NK-92 (cell line): ENCODE data around the gene AKAP13.

Source experiments
- DNase-seq: peaks from one replicate; lab custom pipeline; 2025; ENCODE audit not compliant: unreplicated experiment; lab: John Stamatoyannopoulos, UW

AKAP13 gene

GRCh38 chr15:85750319-85751290, 370.2 kb downstream of the AKAP13 start:
- no peak for DNase-seq

- DNase-seq = no peak
Measured at GRCh38 chr15:85751291-85752123, 371.1 kb downstream of the AKAP13 start.

- DNase-seq = no peak
Measured at GRCh38 chr15:85752124-85752475, 371.7 kb downstream of the AKAP13 start.

- DNase-seq = no peak
Measured at GRCh38 chr15:85752491-85752961, 372.1 kb downstream of the AKAP13 start.

- no peak for DNase-seq
Measured at GRCh38 chr15:85753261-85753660, 372.9 kb downstream of the AKAP13 start.

GRCh38 chr15:85753791-85754452, 373.5 kb downstream of the AKAP13 start:
- DNase-seq = no peak

- no peak for DNase-seq
Measured at GRCh38 chr15:85754989-85755388, 374.6 kb downstream of the AKAP13 start.

DNA sequence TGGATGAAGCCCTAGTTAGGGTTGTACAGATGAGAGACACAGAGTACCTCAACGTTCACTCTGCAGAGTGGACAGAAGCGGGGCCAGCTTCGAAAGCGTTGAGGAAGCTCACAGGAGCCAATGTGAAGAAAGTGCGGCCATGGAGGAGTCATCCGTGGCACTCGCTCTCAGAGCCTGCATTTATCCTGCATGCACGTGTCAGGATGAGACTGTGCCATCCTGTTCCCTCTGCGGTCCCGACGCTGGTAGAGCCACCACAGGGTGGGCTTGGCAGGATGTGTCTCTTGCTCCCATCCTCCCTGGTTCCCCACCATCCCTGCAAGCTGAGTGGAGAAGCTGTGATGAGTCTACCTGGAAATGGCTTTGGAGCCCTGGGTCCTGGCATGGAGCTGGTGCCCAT, 375.1 kb downstream of the AKAP13 start:
- DNase-seq = no peak

- DNase-seq = no peak
Measured at GRCh38 chr15:85755942-85756341, 375.5 kb downstream of the AKAP13 start.

GRCh38 chr15:85756411-85757072, 376.1 kb downstream of the AKAP13 start:
- no peak for DNase-seq

- DNase-seq = no peak
Measured at GRCh38 chr15:85757073-85757938, 376.9 kb downstream of the AKAP13 start.

- DNase-seq = no peak
Measured at GRCh38 chr15:85757939-85758654, 377.7 kb downstream of the AKAP13 start.

DNA sequence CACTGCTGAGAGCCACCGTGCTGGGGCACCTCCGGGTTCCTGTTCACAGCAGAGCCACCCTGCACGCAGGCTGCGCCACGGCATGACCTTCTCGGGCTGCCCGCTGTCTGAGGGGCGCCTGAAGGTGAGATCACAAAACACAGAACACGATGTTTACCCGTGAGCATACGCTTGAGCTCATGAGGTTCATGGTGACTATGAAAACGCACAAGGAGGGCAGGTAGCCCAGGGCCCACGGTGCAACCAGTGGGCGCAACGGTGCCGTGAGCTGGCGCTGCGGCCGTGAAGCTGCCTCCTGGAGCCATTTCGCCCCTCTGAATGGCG, 378.2 kb downstream of the AKAP13 start:
- no peak for DNase-seq

- DNase-seq = no peak
Measured at GRCh38 chr15:85759376-85759775, 379.0 kb downstream of the AKAP13 start.

GRCh38 chr15:85760049-85760448, 379.6 kb downstream of the AKAP13 start:
- DNase-seq = no peak

GRCh38 chr15:85760531-85761371, 380.3 kb downstream of the AKAP13 start:
- DNase-seq = no peak

DNA sequence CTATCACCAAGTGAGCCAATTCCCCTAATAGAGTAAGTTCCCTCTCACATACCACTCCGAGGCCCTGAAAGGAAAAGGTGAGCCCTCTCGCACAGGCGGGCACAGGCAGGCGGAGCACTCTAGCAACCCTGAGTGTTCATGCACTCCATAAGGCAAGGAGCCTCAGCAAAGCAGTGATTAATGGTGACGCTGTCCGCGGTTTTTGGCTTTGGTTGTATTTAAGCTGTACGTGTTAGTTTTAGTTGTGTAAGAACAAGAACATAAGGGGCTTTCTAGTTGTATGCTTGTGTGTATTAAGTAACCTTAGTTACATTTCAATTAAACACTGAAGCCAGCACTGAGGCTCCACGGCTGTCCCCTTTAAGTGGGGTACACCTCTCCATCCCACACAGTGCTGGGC, 381.2 kb downstream of the AKAP13 start:
- DNase-seq = no peak

- no peak for DNase-seq
Measured at GRCh38 chr15:85762039-85762755, 381.8 kb downstream of the AKAP13 start.
